Ascending aorta (tissue), 2 donors: ENCODE measurements around the gene SLC2A5. TPM values are rescaled to one million over a fixed set of nuclear protein-coding genes. Genes with fewer than 3 reads are reported as not detected.

Experiments
- DNase-seq, 2 donors: peaks; one replicate each; pipeline ENCODE4 v3.0.0-alpha.2; 2019; ENCODE audit warnings: low spot score in 2 of 2
- H3K27ac ChIP-seq, 2 donors: fragments of 200-600 bp; sonication (generic); one replicate each; pipeline ENCODE4 v1.5.1; 2016 to 2017; ENCODE audit warnings: mild to moderate bottlenecking in 1 of 2
- H3K27me3 ChIP-seq: fragments of 200-600 bp; sonication (generic); one replicate; pipeline ENCODE4 v1.5.1; 2017
- H3K36me3 ChIP-seq, 2 donors: fragments of 200-600 bp; sonication (generic); one replicate each; pipeline ENCODE4 v1.5.1; 2016
- H3K4me1 ChIP-seq, 2 donors: fragments of 200-600 bp; sonication (generic); one replicate each; pipeline ENCODE4 v1.5.1; 2016 to 2017; ENCODE audit warnings: mild to moderate bottlenecking in 1 of 2
- H3K4me3 ChIP-seq, 2 donors: fragments of 200-600 bp; sonication (generic); one replicate each; pipeline ENCODE4 v1.5.1; 2016 to 2017; ENCODE audit warnings: mild to moderate bottlenecking in 1 of 2
- H3K9me3 ChIP-seq, 2 donors: fragments of 200-600 bp; sonication (generic); one replicate each; pipeline ENCODE4 v1.5.1; 2016
- CTCF ChIP-seq, 3 experiments: fragments of 200-600 bp in 2 of 3; fragments of 450-650 bp in 1 of 3; sonication (generic) in 2 of 3; IDR thresholded peaks; one replicate each; pipeline ENCODE4 v1.5.1; 2016 to 2019; ENCODE audit warnings: antibody characterized with exemption in 3 of 3, mild to moderate bottlenecking in 1 of 3, moderate library complexity in 1 of 3
- intact Hi-C: fragments of 100-400 bp; cut with DNase I; formaldehyde crosslinking; loops from one replicate; pipeline ENCODE4 v1.15.1; 2023
- total RNA-seq: library from RNA; depleted of rRNA; stranded (reverse); fragments of >200 nt; gene quantifications from one replicate; pipeline ENCODE4 v1.1.0, GENCODE V29; 2016

SLC2A5 gene
- total RNA-seq, 1 donor from 2014 or later: 13.9 TPM

GRCh38 chr1:9059891-9060744 is 9.3 kb downstream of the SLC2A5 start:
- Histone ChIP-seq H3K4me3 (no peak overlapping the region), H3K9me3 (no peaks in the 10 kb centered on the region), H3K27me3 (no peaks in the 10 kb centered on the region), H3K36me3 (no peaks in the 10 kb centered on the region), H3K4me1 (peaks cover 0 to 8% of the 10 kb centered on the region in 2 donors), H3K27ac (no peak overlapping the region)
- DNase-seq: no peak
- intact Hi-C loops: no loop called here
- TF ChIP-seq CTCF (IDR thresholded peaks at IDR 0.05): no peak

- Histone ChIP-seq H3K4me3 (no peak overlapping the region), H3K9me3 (no peaks in the 10 kb centered on the region), H3K4me1 (peaks cover 0 to 8% of the 10 kb centered on the region in 2 donors), H3K36me3 (no peaks in the 10 kb centered on the region), H3K27me3 (no peaks in the 10 kb centered on the region), H3K27ac (no peak overlapping the region)
- intact Hi-C loops: no loop called here
- DNase-seq: no peak
- TF ChIP-seq CTCF (IDR thresholded peaks at IDR 0.05): no peak
Measured at GRCh38 chr1:9058465-9058864, 11.0 kb downstream of the SLC2A5 start.

- no peak overlapping the region for H3K4me3 ChIP-seq
- H3K27me3 ChIP-seq: no peaks in the 10 kb centered on the region
- DNase-seq: no peak
- intact Hi-C loops: no loop called here
- no peaks in the 10 kb centered on the region for H3K36me3 ChIP-seq
- no peaks in the 10 kb centered on the region for H3K9me3 ChIP-seq
- H3K27ac ChIP-seq: no peak overlapping the region
- peaks cover 0 to 8% of the 10 kb centered on the region in 2 donors for H3K4me1 ChIP-seq
- no peak for TF ChIP-seq CTCF (IDR thresholded peaks at IDR 0.05)
Measured at GRCh38 chr1:9057851-9058250, 11.6 kb downstream of the SLC2A5 start.

- no peaks in the 10 kb centered on the region for H3K36me3 ChIP-seq
- DNase-seq: no peak
Measured at GRCh38 chr1:9052272-9053049, 17.0 kb downstream of the SLC2A5 start.

GRCh38 chr1:9051379-9051778 is 18.1 kb downstream of the SLC2A5 start:
- H3K9me3 ChIP-seq: no peaks in the 10 kb centered on the region
- no peaks in the 10 kb centered on the region for H3K4me1 ChIP-seq
- no peak overlapping the region for H3K4me3 ChIP-seq
- intact Hi-C loops: no loop called here
- no peak for TF ChIP-seq CTCF (IDR thresholded peaks at IDR 0.05)
- H3K36me3 ChIP-seq: no peaks in the 10 kb centered on the region
- H3K27me3 ChIP-seq: no peaks in the 10 kb centered on the region
- no peak overlapping the region for H3K27ac ChIP-seq
- DNase-seq: no peak

More at GRCh38 chr1:9052272-9053049, 17.0 kb downstream of the SLC2A5 start:
- no peaks in the 10 kb centered on the region for H3K4me1 ChIP-seq
- H3K9me3 ChIP-seq: no peaks in the 10 kb centered on the region
- intact Hi-C loops: no loop called here
- no peak overlapping the region for H3K27ac ChIP-seq
- no peak overlapping the region for H3K4me3 ChIP-seq
- no peaks in the 10 kb centered on the region for H3K27me3 ChIP-seq
- TF ChIP-seq CTCF (IDR thresholded peaks at IDR 0.05): no peak
